Nephron (organoid): ENCODE data around the gene CKB.
"Not testable (repeated sequence)": the region's sequence is repeated elsewhere in the genome, so short reads cannot be mapped to it uniquely, and the experiment has no call there.

Experiments
- H3K27ac Mint-ChIP-seq, 3 experiments: 2 replicates each; pipeline ENCODE4 v1.8.0; 2020; ENCODE audit warnings: mixed read lengths in 3 of 3, mild to moderate bottlenecking in 2 of 3, moderate library complexity in 1 of 3
- H3K27me3 Mint-ChIP-seq: 2 replicates; pipeline ENCODE4 v1.8.0; 2021; ENCODE audit warnings: low read depth, mild to moderate bottlenecking, moderate library complexity, mixed read lengths
- H3K36me3 Mint-ChIP-seq: 2 replicates; pipeline ENCODE4 v1.8.0; 2020; ENCODE audit warnings: low read depth, mixed read lengths
- H3K4me1 Mint-ChIP-seq: 2 replicates; pipeline ENCODE4 v1.8.0; 2020; ENCODE audit warnings: mixed read lengths
- H3K4me3 Mint-ChIP-seq, 3 experiments: 2 replicates each; pipeline ENCODE4 v1.8.0; 2020; ENCODE audit warnings: mild to moderate bottlenecking in 3 of 3, mixed read lengths in 3 of 3, moderate library complexity in 2 of 3
- H3K9me3 Mint-ChIP-seq: 2 replicates; pipeline ENCODE4 v1.8.0; 2020; ENCODE audit warnings: mixed read lengths
- TF ChIP-seq, protein P1 (sequence below), 3 experiments: fragments of 200-600 bp; sonication (generic); IDR thresholded peaks; one replicate each; pipeline ENCODE4 v1.5.0; 2021; ENCODE audit warnings: antibody characterized with exemption in 3 of 3; ENCODE audit not compliant: unreplicated experiment in 3 of 3

The CKB gene

DNA sequence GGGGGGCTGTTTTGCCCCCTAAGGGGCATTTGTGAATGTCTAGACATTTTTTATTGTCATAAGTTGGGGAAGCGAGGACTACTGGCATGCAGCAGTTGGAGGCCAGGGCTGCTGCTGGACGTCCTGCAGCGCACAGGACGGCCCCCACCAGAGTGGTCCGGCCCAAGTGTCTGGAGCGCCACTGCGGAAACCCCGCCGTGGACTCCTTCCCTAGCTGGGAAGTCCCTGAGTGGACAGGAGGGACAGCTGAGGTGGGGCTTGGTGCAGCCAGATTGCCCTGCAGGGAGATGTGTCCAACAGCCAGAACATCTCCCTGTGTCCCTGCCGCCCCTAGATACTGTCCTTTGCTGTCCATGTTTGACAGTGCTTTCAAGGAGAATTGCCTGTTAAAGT lies 5.5 kb downstream of the CKB start:
- Mint-ChIP-seq H3K27me3 (peaks cover 10% of the 10 kb centered on the region), H3K9me3 (no peaks in the 10 kb centered on the region), H3K27ac (peak overlapping the region; percentile 56 to 86 (median 70)), H3K4me3 (peak overlapping the region in 2 of 3 experiments; percentile 15 to 51), H3K36me3 (peaks cover 15% of the 10 kb centered on the region), H3K4me1 (peaks cover 48% of the 10 kb centered on the region)
- TF ChIP-seq, protein P1, sequence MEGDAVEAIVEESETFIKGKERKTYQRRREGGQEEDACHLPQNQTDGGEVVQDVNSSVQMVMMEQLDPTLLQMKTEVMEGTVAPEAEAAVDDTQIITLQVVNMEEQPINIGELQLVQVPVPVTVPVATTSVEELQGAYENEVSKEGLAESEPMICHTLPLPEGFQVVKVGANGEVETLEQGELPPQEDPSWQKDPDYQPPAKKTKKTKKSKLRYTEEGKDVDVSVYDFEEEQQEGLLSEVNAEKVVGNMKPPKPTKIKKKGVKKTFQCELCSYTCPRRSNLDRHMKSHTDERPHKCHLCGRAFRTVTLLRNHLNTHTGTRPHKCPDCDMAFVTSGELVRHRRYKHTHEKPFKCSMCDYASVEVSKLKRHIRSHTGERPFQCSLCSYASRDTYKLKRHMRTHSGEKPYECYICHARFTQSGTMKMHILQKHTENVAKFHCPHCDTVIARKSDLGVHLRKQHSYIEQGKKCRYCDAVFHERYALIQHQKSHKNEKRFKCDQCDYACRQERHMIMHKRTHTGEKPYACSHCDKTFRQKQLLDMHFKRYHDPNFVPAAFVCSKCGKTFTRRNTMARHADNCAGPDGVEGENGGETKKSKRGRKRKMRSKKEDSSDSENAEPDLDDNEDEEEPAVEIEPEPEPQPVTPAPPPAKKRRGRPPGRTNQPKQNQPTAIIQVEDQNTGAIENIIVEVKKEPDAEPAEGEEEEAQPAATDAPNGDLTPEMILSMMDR (IDR thresholded peaks at IDR 0.05; ENCODE audit: unreplicated experiment in 3 of 3) = no peak

- Mint-ChIP-seq H3K27ac (peak overlapping the region; percentile 25 to 78 (median 70)), H3K27me3 (peaks cover 10% of the 10 kb centered on the region), H3K4me1 (peaks cover 48% of the 10 kb centered on the region), H3K4me3 (peak overlapping the region in 1 of 3 experiments; percentile 27), H3K36me3 (peaks cover 15% of the 10 kb centered on the region), H3K9me3 (no peaks in the 10 kb centered on the region)
- TF ChIP-seq, protein P1 (IDR thresholded peaks at IDR 0.05; ENCODE audit: unreplicated experiment in 3 of 3) = no peak
Observed at GRCh38 chr14:103516426-103517173, 6.0 kb downstream of the CKB start.

DNA sequence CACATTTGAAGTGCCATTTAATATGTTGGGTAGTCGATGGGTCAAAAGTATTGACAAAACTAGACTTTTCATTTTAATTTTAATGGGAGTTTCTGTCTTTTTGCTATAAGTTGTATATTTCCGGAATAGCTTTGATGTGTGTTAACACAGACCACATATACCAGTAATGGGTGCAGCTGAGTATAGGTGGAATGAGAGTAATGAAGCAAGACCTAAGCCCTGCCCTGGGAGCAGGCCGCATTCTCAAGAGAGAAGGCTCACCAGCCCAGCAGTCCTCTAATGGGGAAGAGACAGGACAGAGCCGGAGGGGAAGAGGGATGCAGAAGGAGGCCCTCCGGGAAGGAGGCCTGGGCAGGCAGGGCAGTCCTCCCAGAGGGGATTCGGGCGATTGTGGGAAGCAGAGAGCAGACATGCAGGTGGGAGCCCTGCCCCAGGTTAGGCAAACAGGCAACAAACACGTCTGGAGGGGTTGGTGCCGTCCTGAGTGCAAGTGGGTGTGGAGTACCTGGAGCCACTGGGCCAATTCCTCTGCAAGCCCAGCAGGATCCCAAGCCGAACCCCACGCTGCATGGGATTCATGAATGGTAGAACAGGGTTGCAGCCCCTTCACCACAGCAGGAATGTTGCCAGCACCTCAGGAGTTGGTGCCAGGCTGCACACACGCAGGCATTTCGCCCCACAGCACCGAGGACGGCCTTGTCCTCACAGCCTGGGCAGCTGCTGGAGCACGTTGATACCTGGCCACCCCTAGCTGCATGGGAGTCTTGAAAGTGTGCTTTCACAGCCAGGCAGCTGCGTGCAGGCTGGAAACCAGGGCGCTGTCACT lies 7.8 kb downstream of the CKB start:
- peaks cover 10% of the 10 kb centered on the region for H3K27me3 Mint-ChIP-seq
- TF ChIP-seq, protein P1 (IDR thresholded peaks at IDR 0.05; ENCODE audit: unreplicated experiment in 3 of 3) = no peak
- H3K27ac Mint-ChIP-seq = peak overlapping the region in 1 of 3 experiments; percentile 59
- no peak overlapping the region for H3K4me3 Mint-ChIP-seq
- no peaks in the 10 kb centered on the region for H3K9me3 Mint-ChIP-seq
- peaks cover 45% of the 10 kb centered on the region for H3K4me1 Mint-ChIP-seq
- H3K36me3 Mint-ChIP-seq = peaks cover 23% of the 10 kb centered on the region

GRCh38 chr14:103512701-103513611 lies 9.7 kb downstream of the CKB start:
- H3K4me3 Mint-ChIP-seq = no peak overlapping the region
- H3K4me1 Mint-ChIP-seq = peaks cover 27% of the 10 kb centered on the region
- H3K9me3 Mint-ChIP-seq = no peaks in the 10 kb centered on the region
- H3K27me3 Mint-ChIP-seq = peaks cover 3% of the 10 kb centered on the region
- TF ChIP-seq, protein P1 (IDR thresholded peaks at IDR 0.05; ENCODE audit: unreplicated experiment in 3 of 3) = no peak
- H3K36me3 Mint-ChIP-seq = peaks cover 23% of the 10 kb centered on the region
- peak overlapping the region; percentile 69 to 80 (median 74) for H3K27ac Mint-ChIP-seq

- peaks cover 30% of the 10 kb centered on the region for H3K36me3 Mint-ChIP-seq
Observed at GRCh38 chr14:103512180-103512579, 10.4 kb downstream of the CKB start.

More at GRCh38 chr14:103512180-103512579, 10.4 kb downstream of the CKB start:
- not testable (repeated sequence) for H3K27me3 Mint-ChIP-seq, H3K9me3 Mint-ChIP-seq, H3K4me3 Mint-ChIP-seq
- peaks cover 19% of the 10 kb centered on the region for H3K4me1 Mint-ChIP-seq
- H3K27ac Mint-ChIP-seq = peak overlapping the region in 2 of 3 experiments; percentile 41 to 80
